Activated naive CD4-positive, alpha-beta T cell treated with Interleukin-2 at 50 U/mL for 16 hours (primary cell): ENCODE results near the gene FABP6.

Experiments used
- DNase-seq: peaks from one replicate; pipeline ENCODE4 v3.0.0-alpha.2; 2020

FABP6 gene

GRCh38 chr5:160263326-160263855 is 34.1 kb downstream of the FABP6 start:
- DNase-seq: no peak

- DNase-seq: no peak
Observed at GRCh38 chr5:160266044-160266443, 36.7 kb downstream of the FABP6 start.

DNA sequence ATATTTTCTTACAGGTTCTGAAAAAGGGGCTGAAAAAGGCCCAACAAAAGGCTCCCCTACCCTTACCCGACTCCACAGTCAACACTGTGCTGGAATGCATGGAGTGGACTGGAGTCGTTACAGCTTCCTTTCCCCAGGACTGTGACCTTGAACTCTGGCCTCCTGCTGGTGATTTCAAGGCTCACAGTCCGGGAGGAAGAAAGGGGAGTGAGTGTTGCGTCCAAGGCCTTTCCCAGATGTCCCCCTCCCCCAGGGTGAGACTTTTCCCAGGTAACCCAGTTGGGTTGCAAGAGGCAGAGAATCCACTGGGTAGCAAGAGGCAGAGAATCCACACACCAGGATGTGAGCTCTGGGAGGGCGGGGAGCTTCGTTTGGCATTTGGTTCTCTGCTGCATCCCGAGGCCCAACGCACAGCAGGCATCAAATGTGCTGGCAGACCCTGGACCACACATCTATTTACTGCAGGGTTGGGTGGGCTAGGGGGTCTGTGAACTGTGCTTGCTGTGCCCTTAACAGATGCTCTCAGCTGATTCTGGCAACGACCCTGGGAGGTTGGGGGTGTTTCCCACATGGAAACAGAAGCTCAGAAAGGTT is 37.5 kb downstream of the FABP6 start:
- no peak for DNase-seq

GRCh38 chr5:160268121-160268520 is 38.8 kb downstream of the FABP6 start:
- no peak for DNase-seq

DNA sequence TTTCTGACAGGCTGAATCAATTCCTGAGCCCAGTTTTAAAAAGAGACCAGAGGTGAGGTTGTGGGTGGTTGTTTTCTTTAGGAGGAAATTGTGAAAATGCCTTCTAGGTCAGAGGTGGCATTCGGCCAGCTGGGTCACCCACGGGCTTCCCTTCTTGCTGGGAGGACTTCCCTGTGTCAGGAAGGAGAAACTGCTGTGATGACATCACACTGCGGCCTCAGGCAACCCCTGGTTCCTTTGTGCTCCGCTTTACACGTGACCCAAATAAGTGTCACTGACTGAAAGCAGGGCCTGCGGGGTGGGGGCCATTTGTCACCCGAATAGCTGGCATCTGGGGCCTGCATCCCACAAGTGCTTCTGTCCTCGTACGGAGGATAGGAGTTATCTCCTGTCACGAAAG is 39.7 kb downstream of the FABP6 start:
- DNase-seq: no peak

DNA sequence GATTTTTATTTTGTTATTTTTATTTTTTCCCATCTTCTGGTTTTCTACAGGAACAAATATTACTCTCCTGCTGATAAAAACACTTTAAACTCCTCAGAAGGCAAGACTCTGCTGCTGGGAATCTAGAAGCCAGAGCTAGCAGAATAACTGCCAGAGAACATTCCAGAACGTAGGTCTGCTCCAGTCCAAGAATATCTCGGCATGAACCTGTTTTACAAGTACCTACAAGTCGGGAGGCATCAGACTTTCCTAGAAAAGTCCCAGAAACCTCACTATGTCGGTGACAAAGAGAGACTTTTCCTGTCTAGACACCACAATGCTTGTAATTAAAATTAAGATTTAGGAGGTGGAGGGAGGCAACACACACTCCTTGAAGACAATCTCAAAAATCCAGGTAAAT is 41.4 kb downstream of the FABP6 start:
- DNase-seq: no peak

- no peak for DNase-seq
Observed at GRCh38 chr5:160271396-160271795, 42.1 kb downstream of the FABP6 start.

DNA sequence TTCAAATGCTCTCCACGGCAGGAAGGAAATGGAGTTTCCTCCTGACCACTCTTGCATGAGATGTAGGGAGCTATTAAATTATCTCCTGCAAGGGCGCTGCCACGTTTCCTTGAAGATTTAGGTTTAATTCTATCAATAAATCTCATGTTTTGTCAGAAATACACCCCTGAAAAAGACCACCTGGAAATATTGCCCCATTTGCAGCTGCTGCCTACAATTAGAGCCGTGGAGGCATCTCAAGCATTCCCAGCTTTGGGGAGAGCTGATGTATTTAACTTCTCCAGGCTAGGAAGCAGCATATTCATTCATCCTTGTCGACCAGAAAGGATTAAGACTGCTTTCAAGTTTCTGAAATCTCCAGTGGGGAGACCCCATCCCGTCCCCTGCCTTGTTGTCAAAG is 42.5 kb downstream of the FABP6 start:
- DNase-seq: no peak

DNA sequence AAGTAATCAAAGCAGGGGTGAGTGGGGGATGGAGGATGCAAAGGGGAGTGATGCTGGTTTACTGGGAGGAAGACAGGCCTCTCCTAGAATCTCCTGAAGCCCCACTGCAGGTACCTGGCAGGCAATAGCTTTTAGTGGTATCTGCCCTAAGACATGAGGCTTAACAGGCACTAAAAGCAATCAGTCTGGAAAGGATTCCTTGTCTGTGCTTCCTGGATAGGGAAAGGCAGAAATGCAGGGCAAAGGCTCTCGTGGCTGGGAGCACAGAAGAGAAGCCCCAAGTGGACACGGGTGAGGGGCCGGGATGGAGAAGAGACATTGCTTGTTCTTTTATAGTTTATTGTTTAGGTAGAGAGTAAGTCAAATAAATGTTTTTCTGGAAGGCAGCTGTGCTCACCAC is 43.0 kb downstream of the FABP6 start:
- no peak for DNase-seq

GRCh38 chr5:160272889-160273288 is 43.6 kb downstream of the FABP6 start:
- no peak for DNase-seq

- no peak for DNase-seq
Observed at GRCh38 chr5:160274483-160274931, 45.2 kb downstream of the FABP6 start.

DNA sequence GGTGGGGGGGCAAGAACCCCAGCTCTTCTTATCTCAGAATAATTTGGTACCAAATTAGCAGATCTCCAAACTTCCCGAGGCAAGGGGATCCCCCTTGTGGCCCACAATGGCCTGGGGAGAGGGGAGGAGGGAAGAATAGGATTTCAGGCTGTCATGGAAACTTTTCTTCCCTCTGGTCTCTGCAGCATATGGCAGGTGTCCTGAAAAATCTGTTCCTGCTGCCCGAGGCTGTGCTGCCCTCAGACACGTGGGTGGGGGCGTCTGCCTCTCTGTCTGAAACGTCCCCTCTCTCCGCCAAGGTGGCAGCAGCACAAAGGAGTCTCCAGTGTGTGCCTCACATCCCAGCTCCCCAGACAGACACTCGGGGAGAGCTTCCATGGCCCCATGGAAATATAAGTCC is 49.0 kb downstream of the FABP6 start:
- no peak for DNase-seq

DNA sequence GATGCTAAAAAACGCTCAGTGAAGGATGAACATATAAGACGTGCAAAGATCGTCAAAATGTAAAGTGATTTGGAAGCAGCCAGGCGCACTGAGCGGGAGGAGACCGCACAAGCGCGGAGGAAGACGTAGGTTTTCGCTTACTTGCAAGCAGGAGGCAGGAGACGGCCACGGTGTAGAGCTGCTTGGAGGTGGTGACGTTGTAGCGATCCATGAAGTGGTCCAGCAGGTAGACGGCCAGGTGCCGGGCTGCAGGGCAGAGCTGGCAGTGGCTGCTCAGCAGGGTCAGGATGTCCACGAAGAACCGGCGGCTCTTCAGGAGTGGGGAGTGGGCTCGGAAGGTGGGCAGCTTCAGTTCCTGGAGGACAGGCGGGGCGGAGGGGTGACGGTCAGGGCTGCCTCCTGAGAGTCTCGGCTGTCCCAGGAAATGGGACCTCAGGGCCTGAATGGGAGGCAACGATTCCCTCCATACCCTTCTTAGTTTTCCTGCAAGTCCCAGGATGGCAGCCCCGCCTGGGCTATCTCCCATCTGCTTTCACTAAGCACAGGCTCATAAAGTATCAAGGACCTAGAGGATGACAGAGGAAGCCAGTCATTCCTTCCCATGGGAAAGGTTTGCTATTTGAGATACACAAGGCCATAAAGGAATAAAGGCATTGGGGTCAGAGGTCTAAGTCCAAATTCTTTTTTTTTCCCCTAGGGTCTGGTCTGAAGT is 51.2 kb downstream of the FABP6 start:
- no peak for DNase-seq

GRCh38 chr5:160281275-160281674 is 52.0 kb downstream of the FABP6 start:
- no peak for DNase-seq

DNA sequence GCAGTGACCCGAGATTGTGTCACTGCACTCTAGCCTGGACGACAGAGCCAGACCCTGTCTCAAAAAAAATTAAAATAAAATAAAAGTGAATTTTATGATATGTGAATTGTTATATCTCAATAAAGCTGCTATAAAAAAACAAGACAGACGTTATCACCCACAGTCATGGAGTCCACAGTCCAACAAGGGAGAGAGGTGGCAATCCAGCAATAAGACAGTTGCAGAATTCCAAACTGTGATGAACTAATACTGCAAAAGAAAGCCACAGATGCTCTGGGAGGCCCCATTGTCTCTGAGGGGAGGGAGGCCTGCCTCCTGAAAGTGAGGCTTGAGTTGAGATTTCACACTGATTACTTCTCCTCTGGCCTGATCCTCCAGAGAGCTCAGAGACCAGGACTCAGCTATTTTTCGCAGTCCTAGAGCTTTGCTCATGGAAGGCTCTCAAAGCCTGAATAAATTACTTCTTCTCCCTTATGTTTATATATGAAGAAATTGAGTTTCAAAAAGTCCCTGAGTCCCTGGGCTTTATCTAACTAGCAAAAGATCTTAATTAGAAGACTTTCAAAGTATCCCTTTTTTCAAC is 55.1 kb downstream of the FABP6 start:
- DNase-seq: no peak

- no peak for DNase-seq
Observed at GRCh38 chr5:160285316-160285715, 56.0 kb downstream of the FABP6 start.

- no peak for DNase-seq
Observed at GRCh38 chr5:160286947-160287346, 57.6 kb downstream of the FABP6 start.

GRCh38 chr5:160287378-160288051 is 58.2 kb downstream of the FABP6 start:
- no peak for DNase-seq
